B cell (primary cell): ENCODE measurements around the gene SNCA. TPM values are rescaled to one million over a fixed set of nuclear protein-coding genes. Genes with fewer than 3 reads are reported as not detected.

Experiments used
- ATAC-seq: fragments of 200-7000 bp; cut with Tn5 transposase; one replicate; pipeline ENCODE4 v1.10.0; 2021; ENCODE audit warnings: low read depth, mild to moderate bottlenecking, moderate number of reproducible peaks, moderate library complexity
- CTCF ChIA-PET: fragments of 350-600 bp; sonication (Branson Sonifier 250); formaldehyde crosslinking; loops from one replicate; lab custom pipeline; 2021; ENCODE audit warnings: antibody characterized with exemption, inconsistent platforms; lab: Charles Lee
- POLR2A ChIA-PET: fragments of 350-600 bp; sonication (Branson Sonifier 250); formaldehyde crosslinking; loops from one replicate; lab custom pipeline; 2021; ENCODE audit warnings: antibody characterized with exemption; lab: Charles Lee
- DNase-seq: peaks from one replicate; pipeline ENCODE4 v3.0.0; 2013
- H2AFZ ChIP-seq: 2 replicates; pipeline ENCODE4 v1.6.1; 2012; ENCODE audit warnings: mild to moderate bottlenecking, low read depth, low read length; ENCODE audit not compliant: insufficient read depth, poor library complexity, severe bottlenecking
- H3K27ac ChIP-seq, 2 donors: 1 replicate in 1 of 2; 2 replicates in 1 of 2; pipeline ENCODE4 v1.5.1; 2012 to 2013; ENCODE audit warnings: low read length in 2 of 2, mild to moderate bottlenecking in 2 of 2, moderate library complexity in 1 of 2
- H3K27me3 ChIP-seq, 4 experiments: fragments of 200-600 bp in 1 of 4; sonication (generic) in 1 of 4; replicated peaks in 1 of 4; 1 replicate in 2 of 4; 2 replicates in 2 of 4; pipeline versions ENCODE4 v1.6.1 to v1.7.0; 2013 to 2016; ENCODE audit warnings: low read length in 3 of 4, mild to moderate bottlenecking in 2 of 4, mixed read lengths in 1 of 4, moderate library complexity in 1 of 4; ENCODE audit not compliant: insufficient read depth in 4 of 4, control insufficient read depth in 3 of 4; ENCODE audit errors: control extremely low read depth in 1 of 4
- H3K36me3 ChIP-seq, 2 experiments: replicated peaks in 1 of 2; 1 replicate in 1 of 2; 2 replicates in 1 of 2; pipeline versions ENCODE4 v1.6.1 to v1.7.1; 2013; ENCODE audit warnings: low read length in 1 of 2; ENCODE audit not compliant: insufficient read depth in 2 of 2, control insufficient read depth in 1 of 2; ENCODE audit errors: control extremely low read depth in 1 of 2, extremely low read depth in 1 of 2
- H3K4me1 ChIP-seq, 2 donors: fragments of 200-600 bp in 1 of 2; sonication (generic) in 1 of 2; 1 replicate in 1 of 2; 2 replicates in 1 of 2; pipeline versions ENCODE4 v1.5.1 to v1.6.1; 2013 to 2017; ENCODE audit warnings: low read length in 2 of 2; ENCODE audit not compliant: control insufficient read depth in 2 of 2, insufficient read depth in 2 of 2
- H3K4me2 ChIP-seq: replicated peaks from 2 replicates; pipeline ENCODE3; 2012; ENCODE audit warnings: mild to moderate bottlenecking, low read depth, low read length; ENCODE audit not compliant: poor library complexity, severe bottlenecking
- H3K4me3 ChIP-seq, 5 experiments: fragments of 200-600 bp in 1 of 5; sonication (generic) in 1 of 5; 1 replicate in 3 of 5; 2 replicates in 2 of 5; pipeline versions ENCODE4 v1.5.1 to v1.7.0; 2011 to 2016; ENCODE audit warnings: low read length in 4 of 5, mild to moderate bottlenecking in 4 of 5, low read depth in 2 of 5, control low read depth in 1 of 5, moderate library complexity in 1 of 5; ENCODE audit not compliant: insufficient read depth in 1 of 5; ENCODE audit errors: control extremely low read depth in 1 of 5, extremely low read depth in 1 of 5
- H3K79me2 ChIP-seq: fragments of 200-600 bp; sonication (generic); one replicate; pipeline ENCODE4 v1.6.0; 2016; ENCODE audit warnings: low read length; ENCODE audit not compliant: control insufficient read depth, insufficient read depth
- H3K9ac ChIP-seq: fragments of 200-600 bp; sonication (generic); 2 replicates; pipeline ENCODE4 v1.6.1; 2017; ENCODE audit warnings: mild to moderate bottlenecking, low read length, moderate library complexity
- H3K9me3 ChIP-seq, 3 donors: one replicate each; pipeline versions ENCODE4 v1.6.1 to v1.7.1; 2013; ENCODE audit warnings: low read length in 2 of 3; ENCODE audit not compliant: control insufficient read depth in 2 of 3, insufficient read depth in 1 of 3; ENCODE audit errors: control extremely low read depth in 1 of 3
- H4K20me1 ChIP-seq: 2 replicates; pipeline ENCODE4 v1.6.0; 2012; ENCODE audit warnings: mild to moderate bottlenecking, low read length; ENCODE audit not compliant: insufficient read depth, control insufficient read depth, poor library complexity, severe bottlenecking
- H3K27ac Mint-ChIP-seq: one replicate; pipeline ENCODE4 v1.8.0; 2021; ENCODE audit warnings: mixed read lengths
- H3K27me3 Mint-ChIP-seq: one replicate; pipeline ENCODE4 v1.8.0; 2021; ENCODE audit warnings: mixed read lengths
- H3K4me1 Mint-ChIP-seq: one replicate; pipeline ENCODE4 v1.8.0; 2021; ENCODE audit warnings: mixed read lengths
- H3K4me3 Mint-ChIP-seq: one replicate; pipeline ENCODE4 v1.8.0; 2021; ENCODE audit warnings: mixed read lengths
- H3K9me3 Mint-ChIP-seq: one replicate; pipeline ENCODE4 v1.8.0; 2022; ENCODE audit warnings: mixed read lengths; ENCODE audit not compliant: insufficient read depth
- CTCF ChIP-seq: fragments of 200-600 bp; IDR thresholded peaks from one replicate; pipeline ENCODE4 v1.8.0; 2022; ENCODE audit warnings: antibody characterized with exemption, mild to moderate bottlenecking
- EZH2 ChIP-seq: IDR thresholded peaks from 2 replicates; pipeline ENCODE4 v1.6.1; 2012; ENCODE audit warnings: borderline replicate concordance, low read depth, mild to moderate bottlenecking, moderate library complexity, low read length; ENCODE audit not compliant: insufficient read depth, poor library complexity, severe bottlenecking
- WGBS: methylation state at CpG from one replicate; pipeline ENCODE4 v1.1.5; 2013; ENCODE audit warnings: missing lambda C conversion rate; ENCODE audit not compliant: insufficient coverage; 5-methylcytosine and 5-hydroxymethylcytosine counted together
- intact Hi-C: fragments of 100-400 bp; cut with micrococcal nuclease; formaldehyde crosslinking; loops from one replicate; pipeline ENCODE4 v1.10.0; 2022
- polyA plus RNA-seq: library from polyadenylated mRNA; depleted of rRNA; stranded (reverse); fragments of >200 nt; gene quantifications from 2 replicates; pipeline ENCODE4 v1.2.3, GENCODE V29; 2012
- total RNA-seq, 2 donors: library from RNA; stranded (reverse); fragments of 120-200 nt in 1 of 2; gene quantifications; 1 replicate in 1 of 2; 2 replicates in 1 of 2; pipeline versions ENCODE4 v1.2.3 to v1.2.4, GENCODE V29; 2013 to 2022

Gene SNCA
- total and polyA plus RNA-seq, 2 donors (not counting 1 experiment from before 2014, with no cell fraction given): 0.48 to 1.3 TPM

DNA sequence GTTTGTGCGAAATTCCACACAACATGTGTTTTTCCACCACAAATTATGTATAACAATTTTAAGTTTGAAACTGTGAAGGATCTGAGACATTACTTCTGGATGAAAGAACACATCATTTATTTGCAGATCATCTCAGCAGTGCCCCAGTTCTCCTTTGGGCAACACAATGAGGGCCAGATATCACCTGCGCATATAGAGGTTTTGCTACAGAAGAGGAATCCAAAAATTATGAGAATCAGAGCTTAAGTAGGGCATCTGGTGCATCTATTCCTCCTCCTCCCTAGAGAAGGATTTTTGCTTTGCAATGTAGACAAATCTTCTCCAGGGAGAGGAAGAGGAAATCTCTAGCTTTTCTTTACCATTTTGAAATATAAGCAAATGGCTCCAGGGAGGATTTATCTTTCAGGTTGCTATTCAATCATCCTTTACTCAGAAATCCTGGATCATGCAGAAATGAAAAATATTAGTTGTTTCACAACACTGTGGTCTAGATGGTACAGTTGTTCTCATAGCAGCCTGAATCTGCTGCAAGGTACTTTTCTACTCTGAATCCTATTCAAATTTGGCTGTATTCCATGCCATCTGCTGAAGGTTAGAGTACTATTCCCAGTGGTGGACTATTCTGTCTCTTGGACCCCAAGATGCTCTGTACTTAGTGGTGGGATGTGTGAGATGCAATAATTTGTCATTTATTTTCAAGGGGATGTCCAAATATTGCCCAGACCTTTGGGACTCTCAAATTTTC lies 132.1 kb downstream of the SNCA start:
- no peaks in the 10 kb centered on the region for H3K79me2 ChIP-seq
- no peak overlapping the region for H3K9ac ChIP-seq
- H3K4me1 ChIP-seq: no peaks in the 10 kb centered on the region
- Mint-ChIP-seq H3K9me3 (no peaks in the 10 kb centered on the region), H3K27me3 (no peaks in the 10 kb centered on the region), H3K4me3 (no peak overlapping the region), H3K4me1 (no peaks in the 10 kb centered on the region), H3K27ac (no peak overlapping the region)
- WGBS: no CpG with 5 or more reads among the region's 2 CpGs
- no peaks in the 10 kb centered on the region for H3K36me3 ChIP-seq
- CTCF ChIA-PET: no interaction called here
- H2AFZ ChIP-seq: no peak overlapping the region
- intact Hi-C loops: no loop called here
- POLR2A ChIA-PET: no interaction called here
- H4K20me1 ChIP-seq: no peaks in the 10 kb centered on the region
- no peak for DNase-seq
- no peaks in the 10 kb centered on the region for H3K27me3 ChIP-seq
- no peak for ATAC-seq
- TF ChIP-seq EZH2 (no peak), CTCF (no peak)
- no peak overlapping the region for H3K4me2 ChIP-seq
- H3K4me3 ChIP-seq: no peak overlapping the region
- H3K27ac ChIP-seq: no peak overlapping the region
- no peaks in the 10 kb centered on the region for H3K9me3 ChIP-seq

GRCh38 chr4:89703829-89704590 lies 133.0 kb downstream of the SNCA start:
- ATAC-seq (no peak), DNase-seq (no peak)
- Mint-ChIP-seq H3K4me3 (no peak overlapping the region), H3K27ac (no peak overlapping the region), H3K4me1 (no peaks in the 10 kb centered on the region), H3K27me3 (no peaks in the 10 kb centered on the region), H3K9me3 (no peaks in the 10 kb centered on the region)
- intact Hi-C loops: no loop called here
- Histone ChIP-seq H3K4me1 (no peaks in the 10 kb centered on the region), H3K4me2 (no peak overlapping the region), H3K9ac (no peak overlapping the region), H4K20me1 (no peaks in the 10 kb centered on the region), H3K79me2 (no peaks in the 10 kb centered on the region), H3K27me3 (no peaks in the 10 kb centered on the region), H3K27ac (no peak overlapping the region), H3K9me3 (no peaks in the 10 kb centered on the region), H2AFZ (no peak overlapping the region), H3K4me3 (no peak overlapping the region), H3K36me3 (no peaks in the 10 kb centered on the region)
- POLR2A ChIA-PET: no interaction called here
- TF ChIP-seq CTCF: no peak
- no peak for TF ChIP-seq EZH2
- 58% methylated on average over 2 of the region's 6 CpGs for WGBS
- CTCF ChIA-PET: no interaction called here
